Sigmoid colon (tissue), 7 donors: ENCODE measurements around the gene CEMIP. TPM values are rescaled to one million over a fixed set of nuclear protein-coding genes. Genes with fewer than 3 reads are reported as not detected.

Source experiments
- DNase-seq: peaks from one replicate; pipeline ENCODE4 v3.0.0-alpha.2; 2019
- H3K27ac ChIP-seq, 4 donors: fragments of 200-600 bp; sonication (generic); one replicate each; pipeline ENCODE4 v1.5.1; 2016 to 2019; ENCODE audit warnings: mild to moderate bottlenecking in 1 of 4
- H3K27me3 ChIP-seq, 3 donors: fragments of 200-600 bp; sonication (generic); one replicate each; pipeline ENCODE4 v1.5.1; 2019; ENCODE audit warnings: mild to moderate bottlenecking in 1 of 3
- H3K36me3 ChIP-seq, 4 donors: fragments of 200-600 bp; sonication (generic); one replicate each; pipeline ENCODE4 v1.5.1; 2016 to 2019
- H3K4me1 ChIP-seq, 4 donors: fragments of 200-600 bp; sonication (generic); one replicate each; pipeline ENCODE4 v1.5.1; 2017 to 2019
- H3K4me3 ChIP-seq, 4 donors: fragments of 200-600 bp; sonication (generic); one replicate each; pipeline ENCODE4 v1.5.1; 2017 to 2019; ENCODE audit warnings: mild to moderate bottlenecking in 2 of 4, moderate library complexity in 1 of 4
- H3K9me3 ChIP-seq, 4 donors: fragments of 200-600 bp in 3 of 4; sonication (generic) in 3 of 4; one replicate each; pipeline versions ENCODE4 v1.5.1 to v1.6.1; 2013 to 2019
- CTCF ChIP-seq, 4 experiments: fragments of 450-650 bp in 3 of 4; fragments of 200-600 bp in 1 of 4; IDR thresholded peaks; one replicate each; pipeline ENCODE4 v1.5.1; 2016 to 2019; ENCODE audit warnings: antibody characterized with exemption in 4 of 4, mild to moderate bottlenecking in 3 of 4, moderate library complexity in 2 of 4
- EP300 ChIP-seq, 4 donors: sonication (generic); formaldehyde crosslinking; IDR thresholded peaks; one replicate each; pipeline ENCODE4 v1.6.1; 2017; ENCODE audit warnings: antibody characterized with exemption in 4 of 4
- POLR2A ChIP-seq, 2 donors: fragments of 450-650 bp; IDR thresholded peaks; one replicate each; pipeline ENCODE4 v1.6.1; 2016; ENCODE audit warnings: antibody characterized with exemption in 2 of 2, mild to moderate bottlenecking in 2 of 2, moderate library complexity in 2 of 2
- POLR2AphosphoS5 ChIP-seq, 4 donors: sonication (generic); formaldehyde crosslinking; IDR thresholded peaks; one replicate each; pipeline ENCODE4 v1.6.1; 2017; ENCODE audit warnings: antibody characterized with exemption in 4 of 4
- WGBS, 2 donors: extraction: QIAGEN DNeasy Blood & Tissue Kit; methylation state at CpG; one replicate each; pipeline ENCODE4 v1.1.7; 2013; 5-methylcytosine and 5-hydroxymethylcytosine counted together
- intact Hi-C: fragments of 100-400 bp; cut with DNase I; formaldehyde crosslinking; loops from one replicate; pipeline ENCODE4 v1.15.1; 2023
- polyA plus RNA-seq, 3 donors: library from polyadenylated mRNA; stranded (reverse); fragments of 200-250 nt; gene quantifications; one replicate each; pipeline ENCODE4 v1.2.3, GENCODE V29; 2013
- total RNA-seq, 4 donors: library from RNA; depleted of rRNA; stranded (reverse); fragments of >200 nt; gene quantifications; one replicate each; pipeline ENCODE4 v1.1.0, GENCODE V29; 2016
- donor health status: healthy with polysubstance abuse.
- donor health status: Bipolar disorder and iron deficiency.
- donor health status: healthy.

Gene CEMIP
- total and polyA plus RNA-seq, 7 donors = under 0.01 to 2.1 (median under 0.01) TPM; not detected in 2

- no peak for DNase-seq
- Histone ChIP-seq H3K9me3 (no peaks in the 10 kb centered on the region), H3K27ac (peak overlapping the region in 2 of 4 donors; percentile 57 to 72), H3K36me3 (peaks cover 0 to 5% (median 0%) of the 10 kb centered on the region in 4 donors), H3K27me3 (no peaks in the 10 kb centered on the region), H3K4me3 (no peak overlapping the region), H3K4me1 (peaks cover 0 to 63% (median 57%) of the 10 kb centered on the region in 4 donors)
- no peak for TF ChIP-seq POLR2AphosphoS5 (IDR thresholded peaks at IDR 0.05)
- no peak for TF ChIP-seq EP300 (IDR thresholded peaks at IDR 0.05)
- no peak for TF ChIP-seq POLR2A (IDR thresholded peaks at IDR 0.05)
- no peak for TF ChIP-seq CTCF (IDR thresholded peaks at IDR 0.05)
- intact Hi-C loops = loop anchor here (10.0 kb wide), 1 partner anchor 244 kb away; the partner anchor contains the start of gene ABHD17C
- WGBS, 2 donors = 95 to 97% methylated on average over 3 of the region's 3 CpGs
These were observed 160.0 kb downstream of the CEMIP start for GRCh38 chr15:80939216-80939615.

- TF ChIP-seq EP300 (IDR thresholded peaks at IDR 0.05) (no peak), POLR2A (IDR thresholded peaks at IDR 0.05) (no peak), POLR2AphosphoS5 (IDR thresholded peaks at IDR 0.05) (no peak), CTCF (IDR thresholded peaks at IDR 0.05) (no peak)
- DNase-seq = no peak
- Histone ChIP-seq H3K4me1 (peaks cover 0 to 52% (median 46%) of the 10 kb centered on the region in 4 donors), H3K36me3 (peaks cover 0 to 5% (median under 1%) of the 10 kb centered on the region in 4 donors), H3K27me3 (no peaks in the 10 kb centered on the region), H3K9me3 (no peaks in the 10 kb centered on the region), H3K4me3 (no peak overlapping the region), H3K27ac (peak overlapping the region in 3 of 4 donors; percentile 5 to 72 (median 57))
- intact Hi-C loops = no loop called here
- WGBS, 2 donors = 96 to 97% methylated on average over 4 of the region's 4 CpGs
These were observed 161.2 kb downstream of the CEMIP start for GRCh38 chr15:80940331-80940730.

DNA sequence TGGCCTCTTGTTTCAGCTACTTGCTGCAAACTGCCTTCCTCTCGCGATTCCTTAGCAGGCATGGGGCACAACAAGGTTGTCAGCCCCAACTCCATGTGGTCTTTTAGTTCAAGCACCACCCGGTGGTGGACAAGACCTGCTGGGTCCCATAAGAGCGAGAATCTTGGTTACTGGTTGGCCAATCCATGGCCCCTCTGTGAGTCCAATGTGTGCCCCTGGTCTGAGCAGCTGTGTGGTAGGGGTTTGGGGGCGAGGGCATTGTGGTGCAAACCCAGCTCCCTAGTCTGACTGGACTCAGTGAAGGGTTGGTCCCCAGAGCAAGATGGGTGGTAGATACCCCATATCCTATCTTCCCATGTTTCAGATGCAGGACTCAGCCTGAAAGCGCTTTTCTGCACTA lies 161.7 kb downstream of the CEMIP start:
- Histone ChIP-seq H3K27me3 (no peaks in the 10 kb centered on the region), H3K9me3 (no peaks in the 10 kb centered on the region), H3K4me1 (peaks cover 0 to 47% (median 42%) of the 10 kb centered on the region in 4 donors), H3K27ac (peak overlapping the region in 3 of 4 donors; percentile 5 to 72 (median 57)), H3K36me3 (peaks cover 0 to 7% (median 3%) of the 10 kb centered on the region in 4 donors), H3K4me3 (no peak overlapping the region)
- intact Hi-C loops = no loop called here
- WGBS, 2 donors = 95% methylated on average over 6 of the region's 6 CpGs
- no peak for DNase-seq
- TF ChIP-seq POLR2A (IDR thresholded peaks at IDR 0.05) (no peak), CTCF (IDR thresholded peaks at IDR 0.05) (no peak), EP300 (IDR thresholded peaks at IDR 0.05) (no peak), POLR2AphosphoS5 (IDR thresholded peaks at IDR 0.05) (no peak)

DNA sequence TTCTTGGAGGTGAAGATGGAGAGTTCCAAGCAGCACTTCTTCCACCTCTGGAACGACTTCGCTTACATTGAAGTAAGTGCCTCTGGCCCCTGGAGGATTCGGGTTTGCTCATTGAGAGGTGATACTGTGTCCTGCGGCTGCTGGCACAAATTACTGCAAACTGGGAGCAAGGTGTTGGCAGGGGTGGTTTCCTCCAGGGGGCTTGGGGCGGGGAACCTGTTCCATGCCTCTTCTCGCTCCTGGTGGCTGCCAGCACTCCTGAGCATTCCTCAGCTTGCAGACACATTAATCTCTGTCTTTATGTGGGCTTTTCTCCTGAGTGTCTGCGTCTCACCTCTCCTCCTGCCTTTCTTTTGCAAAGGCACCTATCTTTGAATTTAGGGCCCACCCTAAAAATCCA lies 163.1 kb downstream of the CEMIP start:
- WGBS, 2 donors = 81 to 83% methylated on average over 7 of the region's 7 CpGs
- Histone ChIP-seq H3K27me3 (no peaks in the 10 kb centered on the region), H3K4me1 (peaks cover 0 to 35% (median 29%) of the 10 kb centered on the region in 4 donors), H3K36me3 (peaks cover 0 to 20% (median 11%) of the 10 kb centered on the region in 4 donors), H3K9me3 (no peaks in the 10 kb centered on the region), H3K4me3 (no peak overlapping the region), H3K27ac (peak overlapping the region in 2 of 4 donors; percentile 21 to 61)
- no peak for DNase-seq
- intact Hi-C loops = no loop called here
- TF ChIP-seq CTCF (IDR thresholded peaks at IDR 0.05) = no peak
- TF ChIP-seq POLR2AphosphoS5 (IDR thresholded peaks at IDR 0.05) = no peak
- TF ChIP-seq POLR2A (IDR thresholded peaks at IDR 0.05) = no peak
- no peak for TF ChIP-seq EP300 (IDR thresholded peaks at IDR 0.05)
